Measurements from ENCODE around the gene NOS1AP.

- no peak for TF ChIP-seq CTCF (IDR thresholded peaks at IDR 0.05)
- TF ChIP-seq POLR2A (IDR thresholded peaks at IDR 0.05), result peak in 1 of 3 donors; percentile 9
Observed at GRCh38 chr1:162193221-162193620, 123.7 kb downstream of the NOS1AP start.

Measured in body of pancreas (tissue), 4 donors.